Left renal cortex interstitium (tissue), 4 donors: ENCODE results near the gene DHX9. TPM values are rescaled to one million over a fixed set of nuclear protein-coding genes. Genes with fewer than 3 reads are reported as not detected.

Experiments used
- DNase-seq, 4 donors: peaks; one replicate each; pipeline ENCODE4 v3.0.0-alpha.2; 2013; ENCODE audit warnings: low read depth in 4 of 4, low spot score in 2 of 4, missing footprints in 1 of 4
- polyA plus RNA-seq, 4 donors: library from polyadenylated mRNA; unstranded; fragments of 120-200 nt; gene quantifications; one replicate each; pipeline ENCODE4 v1.2.1, GENCODE V29; 2013; ENCODE audit not compliant: insufficient read length in 4 of 4

DHX9 gene
- polyA plus RNA-seq, 4 donors = 267 to 292 (median 279) TPM

DNA sequence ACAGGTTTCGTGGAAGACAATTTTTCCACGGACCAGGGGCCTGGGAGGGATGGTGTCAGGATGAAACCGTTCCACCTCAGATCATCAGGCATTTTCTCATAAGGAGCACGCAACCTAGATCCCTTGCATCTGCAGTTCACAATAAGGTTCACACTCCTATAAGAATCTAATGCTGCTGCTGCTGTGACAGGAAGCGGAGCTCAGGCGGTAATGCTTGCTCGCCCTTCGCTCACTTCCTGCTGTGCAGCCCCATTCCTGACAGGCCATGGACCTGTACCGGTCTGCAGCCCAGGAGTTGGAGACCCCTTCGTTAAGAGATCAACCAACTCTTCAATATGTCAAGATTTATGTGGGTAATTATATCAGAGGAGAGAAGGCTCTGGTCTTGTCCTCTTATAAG, 3.3 kb upstream of the DHX9 start:
- no peak for DNase-seq

DNA sequence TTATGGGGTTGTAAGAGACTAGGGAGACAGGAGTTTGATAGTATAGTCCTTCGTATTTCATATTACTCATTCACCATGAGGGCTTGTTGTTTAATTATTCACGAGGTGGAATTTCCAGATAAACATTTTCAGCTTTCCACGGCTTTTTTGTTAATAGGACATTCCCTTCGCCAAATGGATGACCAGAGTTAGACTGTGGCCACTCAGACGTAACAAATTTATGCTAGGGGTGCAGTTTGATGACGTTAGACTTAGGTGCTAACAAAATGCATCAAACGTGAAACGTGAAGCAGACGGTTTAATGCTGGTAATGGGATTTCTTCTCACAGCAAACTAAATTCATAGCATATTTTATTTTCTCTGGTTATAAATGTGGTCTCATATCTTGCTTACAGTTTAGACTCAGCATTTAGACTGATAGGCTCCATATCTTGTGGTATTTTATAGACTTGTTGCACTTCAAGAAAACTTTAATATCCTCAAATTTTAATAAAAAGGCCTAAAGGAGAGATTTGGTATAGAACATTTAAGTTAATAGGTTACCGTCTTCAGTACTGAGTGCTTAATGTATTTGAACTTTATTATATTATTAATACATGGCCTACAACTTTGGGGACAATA, 2.3 kb downstream of the DHX9 start:
- DNase-seq = peak in 3 of 4 donors; percentile 11 to 33 (median 13)

DNA sequence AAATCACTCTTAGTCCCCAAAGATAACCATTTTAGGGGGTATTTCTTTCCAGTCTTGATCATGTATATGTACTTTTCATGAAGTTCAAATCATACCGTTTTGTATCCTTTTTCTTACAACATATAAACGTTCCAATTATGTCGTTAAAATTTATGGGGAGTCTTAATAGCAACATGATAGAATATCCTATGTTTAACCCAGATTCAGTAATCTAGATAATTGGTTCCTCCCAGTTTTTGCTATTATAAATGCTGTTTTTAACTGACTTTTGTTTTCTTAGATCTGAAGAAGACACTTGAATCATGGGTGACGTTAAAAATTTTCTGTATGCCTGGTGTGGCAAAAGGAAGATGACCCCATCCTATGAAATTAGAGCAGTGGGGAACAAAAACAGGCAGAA, 3.1 kb downstream of the DHX9 start:
- DNase-seq = no peak

DNA sequence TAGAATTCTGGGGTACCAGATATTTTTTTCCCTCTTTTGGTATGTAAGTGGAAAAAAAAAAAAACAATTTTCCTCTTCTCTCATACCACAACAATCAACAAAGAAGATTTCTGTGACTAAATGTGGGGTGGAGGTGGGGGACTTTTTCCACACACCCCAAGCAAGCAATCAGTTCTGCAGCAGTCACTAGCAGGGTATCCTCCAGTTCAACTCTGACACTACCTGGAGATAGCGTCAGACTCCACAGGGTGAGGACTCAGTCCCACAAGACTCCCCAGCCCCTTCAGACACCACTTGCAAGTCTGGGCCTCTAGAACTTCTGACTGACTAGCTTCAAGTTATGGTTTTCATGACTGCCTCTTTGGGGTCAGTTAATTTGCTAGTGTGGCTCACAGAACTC, 6.2 kb downstream of the DHX9 start:
- DNase-seq = no peak

DNA sequence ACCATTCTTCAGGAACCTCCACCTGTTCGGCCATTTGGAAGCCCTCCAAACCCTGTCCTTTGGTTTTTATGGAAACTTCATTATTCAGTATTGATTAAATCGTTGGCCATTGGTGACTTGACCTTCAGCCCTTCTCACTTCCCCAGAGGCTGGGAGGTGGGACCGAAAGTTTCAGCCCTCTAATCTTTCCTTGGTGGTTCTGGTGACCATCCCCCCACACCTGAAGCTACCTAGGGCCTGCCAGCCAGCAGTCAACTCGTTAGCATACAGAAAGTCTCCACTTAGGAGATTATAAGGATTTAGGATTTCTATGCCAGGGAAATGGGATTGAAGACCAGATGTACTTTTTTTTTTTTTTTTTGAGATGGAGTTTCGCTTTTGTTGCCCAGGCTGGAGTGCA, 6.7 kb downstream of the DHX9 start:
- DNase-seq = no peak

DNA sequence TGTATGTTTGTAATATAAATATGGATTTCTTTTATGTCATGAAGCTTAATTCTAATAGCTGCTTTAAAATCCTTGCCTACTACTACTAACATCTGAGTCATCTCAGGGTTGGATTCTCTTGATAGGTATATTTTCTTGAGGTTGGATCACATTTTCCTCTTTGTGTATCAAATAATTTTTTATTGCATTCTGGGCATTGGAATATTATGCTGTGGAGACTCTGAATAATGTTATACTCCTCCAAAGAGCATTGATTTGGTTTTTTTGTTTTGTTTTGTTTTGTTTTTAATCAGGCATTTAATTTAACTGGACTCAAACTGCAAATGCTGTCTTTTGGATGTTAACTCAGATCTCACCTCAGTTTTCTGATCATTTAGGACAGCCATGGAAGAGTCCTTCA, 8.0 kb downstream of the DHX9 start:
- no peak for DNase-seq

DNA sequence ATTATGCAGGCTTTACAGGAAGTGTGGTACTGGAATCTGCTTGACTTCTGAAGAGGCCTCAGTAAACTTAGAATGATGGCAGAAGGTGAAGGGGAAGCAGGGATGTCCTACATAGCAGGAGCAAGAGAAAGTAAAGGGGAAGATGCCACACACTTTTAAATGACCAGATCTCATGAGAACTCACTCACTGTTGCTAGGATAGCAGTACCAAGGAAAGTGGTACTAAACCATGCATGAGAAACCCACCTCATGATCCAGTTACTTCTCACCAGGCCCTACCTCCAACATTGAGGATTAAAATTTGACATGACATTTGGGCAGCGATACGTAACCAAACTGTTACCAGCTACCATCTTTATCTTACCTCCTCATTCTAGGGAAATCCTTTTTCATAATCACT, 9.6 kb downstream of the DHX9 start:
- DNase-seq = no peak

DNA sequence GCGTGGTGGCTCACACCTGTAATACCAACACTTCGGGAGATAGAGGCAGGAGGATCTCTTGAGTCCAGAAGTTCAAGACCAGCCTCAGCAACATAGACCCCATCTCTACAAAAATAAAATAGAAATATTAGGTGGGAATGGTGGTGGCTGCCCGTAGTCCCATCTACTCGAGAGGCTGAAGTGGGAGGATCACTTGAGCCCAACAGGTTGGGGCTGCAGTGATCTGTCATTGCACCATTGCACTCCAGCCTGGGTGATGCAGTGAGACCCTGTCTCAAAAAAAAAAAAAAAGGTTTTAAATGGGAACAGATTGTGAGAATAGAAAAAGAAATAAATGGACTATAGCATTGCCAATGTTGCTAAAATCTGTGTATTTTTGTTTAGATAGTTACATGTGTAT, 11.2 kb downstream of the DHX9 start:
- DNase-seq = no peak

DNA sequence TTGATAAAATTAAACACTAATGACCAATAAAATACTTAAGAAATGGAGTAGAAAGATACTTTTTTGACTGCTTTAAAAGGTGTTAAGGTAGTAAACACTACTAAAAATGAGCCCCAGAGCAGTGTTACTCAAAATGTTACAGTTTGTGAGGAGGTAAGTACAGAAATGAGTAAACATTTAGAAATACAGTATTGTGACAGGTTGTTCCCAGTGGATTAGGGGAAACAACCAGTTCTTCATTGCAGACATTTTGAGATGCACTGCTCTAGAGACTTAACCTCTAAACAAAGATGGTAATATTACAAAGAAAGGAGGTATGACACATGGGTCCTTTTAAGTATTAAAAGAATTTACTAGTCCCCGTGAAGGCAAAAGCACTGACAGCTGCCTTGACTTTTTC, 12.7 kb downstream of the DHX9 start:
- DNase-seq = no peak

DNA sequence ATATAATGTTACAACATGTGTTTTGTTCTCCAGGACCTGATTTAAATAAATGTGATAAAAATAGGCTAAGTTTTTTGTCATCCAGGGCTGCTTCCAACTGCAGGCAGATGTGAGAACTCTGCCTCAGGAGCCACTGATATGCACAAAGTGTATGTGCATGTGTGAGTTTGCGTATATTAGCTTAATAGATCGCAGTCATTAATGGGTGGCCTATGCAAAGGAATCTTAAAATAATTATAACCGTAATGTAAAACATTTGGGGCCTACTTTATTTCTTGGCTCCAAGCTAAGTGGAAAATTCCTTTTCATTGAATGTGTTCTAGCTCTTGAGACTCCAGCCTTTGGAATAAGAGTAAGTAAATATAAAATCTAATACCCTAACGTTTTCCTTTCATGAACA, 16.8 kb downstream of the DHX9 start:
- DNase-seq = no peak

DNA sequence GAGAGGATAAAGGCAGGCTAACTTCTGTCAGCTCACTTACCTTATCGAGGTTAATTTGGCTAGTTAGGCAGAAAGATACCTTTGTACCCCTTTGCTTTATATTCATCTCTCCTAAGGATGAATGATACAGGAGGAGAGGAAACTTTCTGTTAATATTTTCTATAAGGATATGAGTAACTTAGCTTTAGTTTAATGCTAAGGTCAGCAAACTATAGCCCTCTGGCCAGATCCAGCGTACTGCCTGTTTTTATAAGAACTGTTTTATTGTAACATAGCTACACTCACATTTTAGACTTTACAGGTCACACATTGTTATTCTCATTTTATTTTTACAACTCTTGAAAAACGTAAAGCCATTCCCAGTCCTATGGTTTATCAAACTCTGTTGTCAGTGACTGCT, 18.1 kb downstream of the DHX9 start:
- no peak for DNase-seq

DNA sequence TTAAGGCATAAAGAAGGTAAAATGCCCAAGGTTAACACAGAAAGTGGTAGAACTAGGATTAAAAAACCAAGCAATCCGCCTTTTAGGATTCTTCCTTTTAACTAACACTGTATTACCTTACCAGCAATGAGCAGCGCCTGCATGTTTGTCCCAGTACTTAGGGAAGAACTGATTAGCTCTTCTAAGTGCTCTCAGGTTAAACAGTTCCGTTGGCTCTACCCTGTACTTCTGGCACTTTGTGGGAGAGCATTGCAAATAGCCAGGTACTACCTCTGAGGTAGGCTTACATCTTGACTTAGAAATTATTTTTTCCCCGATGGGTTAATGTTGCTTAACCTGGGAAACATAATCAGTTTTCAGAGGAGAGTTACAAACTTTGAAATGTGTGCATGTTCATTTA, 21.5 kb downstream of the DHX9 start:
- DNase-seq = no peak

DNA sequence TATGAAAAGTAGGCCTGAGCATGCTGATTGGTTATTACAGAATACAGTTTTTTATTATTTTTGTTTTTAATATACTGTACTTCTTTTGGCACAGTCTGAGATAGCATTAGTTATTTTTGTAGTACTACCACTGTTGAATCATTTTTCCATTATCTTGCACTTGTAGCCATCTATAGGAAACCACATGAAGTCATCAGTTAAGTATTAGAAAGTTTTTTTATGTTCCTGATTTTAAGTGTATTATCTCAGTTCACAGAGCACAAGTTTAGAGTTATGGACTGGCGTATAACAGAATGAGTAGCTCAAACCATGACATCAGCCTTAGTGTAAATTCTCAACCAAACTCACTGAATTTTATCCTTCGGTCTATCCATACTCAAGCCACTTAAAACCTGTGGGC, 22.8 kb downstream of the DHX9 start:
- no peak for DNase-seq

DNA sequence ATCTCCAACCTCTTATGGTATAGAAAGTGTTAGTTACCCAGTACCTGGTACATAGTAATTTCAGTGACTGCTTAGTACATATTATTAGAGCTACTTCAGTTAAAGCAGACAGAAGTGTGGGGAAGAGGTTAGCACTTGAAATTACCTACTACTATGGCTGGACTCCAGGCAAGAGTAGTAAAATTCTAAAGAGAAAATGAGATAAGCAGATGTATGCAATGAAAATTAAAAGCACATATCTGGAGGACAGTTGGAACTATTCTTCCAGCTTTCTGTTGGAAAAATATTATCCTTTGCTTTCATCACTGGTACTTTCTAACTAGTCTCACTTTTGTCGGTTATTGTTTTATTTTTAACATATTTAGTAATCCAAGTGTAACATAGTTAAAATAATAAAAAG, 23.7 kb downstream of the DHX9 start:
- no peak for DNase-seq

DNA sequence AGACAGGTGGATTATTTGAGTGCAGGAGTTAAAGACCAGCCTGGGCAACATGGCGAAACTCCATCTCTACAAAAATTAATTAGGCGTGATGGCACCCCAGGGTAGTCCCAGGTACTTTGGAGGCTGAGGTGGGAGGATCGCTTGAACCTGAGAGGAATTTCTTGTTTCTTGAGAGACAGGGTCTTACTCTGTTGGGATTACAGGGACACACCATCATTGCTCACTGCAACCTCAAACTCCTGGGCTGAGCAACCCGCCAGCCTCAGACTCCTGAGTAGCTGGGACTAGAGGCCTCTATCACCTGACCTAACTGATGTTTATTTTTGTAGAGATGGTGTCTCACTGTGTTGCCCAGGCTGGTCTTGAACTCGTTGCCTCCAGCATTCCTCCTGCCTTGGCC, 24.8 kb downstream of the DHX9 start:
- no peak for DNase-seq

DNA sequence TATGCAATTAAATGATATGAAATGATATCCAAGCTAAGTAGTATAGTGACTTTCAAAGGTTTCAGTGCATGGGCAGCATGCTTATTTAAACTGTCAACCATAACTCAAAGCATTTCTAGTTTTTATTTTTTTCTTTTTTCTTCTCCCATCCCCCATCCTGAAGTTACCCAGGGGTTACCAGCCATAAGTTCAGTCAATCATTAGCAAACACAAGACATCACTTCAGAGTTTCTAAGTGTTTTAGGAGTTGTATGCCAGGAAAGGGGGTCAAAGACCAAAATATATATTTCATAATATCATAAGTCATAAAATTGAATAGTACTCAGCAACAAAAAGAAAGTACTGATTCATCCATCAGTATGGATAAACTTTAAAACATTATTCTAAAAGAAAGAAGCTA, 28.7 kb downstream of the DHX9 start:
- no peak for DNase-seq

DNA sequence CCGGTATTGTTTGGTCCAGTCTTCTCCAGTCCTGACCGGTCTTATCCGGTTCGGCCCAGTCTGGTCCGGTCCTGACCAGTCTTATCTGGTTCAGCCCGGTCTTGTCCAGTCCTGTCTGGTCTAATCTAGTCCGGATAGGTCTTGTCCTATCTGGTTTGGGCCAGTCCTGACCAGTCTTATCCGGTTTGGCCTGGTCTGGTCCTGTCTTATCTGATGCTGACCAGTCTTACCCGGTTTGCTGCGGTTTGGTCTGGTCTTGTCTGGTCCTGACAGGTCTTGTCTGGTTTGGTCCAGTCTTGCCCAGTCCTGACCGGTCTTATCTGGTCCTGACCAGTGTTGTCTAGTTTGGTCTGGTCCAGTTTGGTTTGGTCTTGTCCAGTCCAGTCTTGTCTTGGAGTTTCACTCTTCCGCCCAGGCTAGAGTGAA, 30.1 kb downstream of the DHX9 start:
- DNase-seq = no peak

DNA sequence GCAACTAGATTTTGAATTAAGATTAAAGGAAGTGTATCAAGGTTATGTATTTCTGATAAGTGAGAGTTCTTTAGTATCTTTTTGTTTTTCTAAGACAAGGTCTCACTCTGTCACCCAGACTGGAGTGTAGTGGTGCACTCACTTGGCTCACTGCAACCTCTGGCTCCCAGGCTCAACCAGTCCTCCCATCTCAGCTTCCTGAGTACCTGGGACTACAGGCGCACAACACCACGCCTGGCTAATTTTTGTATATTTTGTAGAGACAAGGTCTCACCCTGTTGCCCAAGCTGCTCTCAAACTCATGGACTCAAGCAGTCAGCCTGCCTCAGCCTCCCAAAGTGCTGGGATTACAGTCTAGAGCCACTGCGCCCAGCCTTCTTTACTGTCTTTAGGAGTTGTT, 33.7 kb downstream of the DHX9 start:
- no peak for DNase-seq

DNA sequence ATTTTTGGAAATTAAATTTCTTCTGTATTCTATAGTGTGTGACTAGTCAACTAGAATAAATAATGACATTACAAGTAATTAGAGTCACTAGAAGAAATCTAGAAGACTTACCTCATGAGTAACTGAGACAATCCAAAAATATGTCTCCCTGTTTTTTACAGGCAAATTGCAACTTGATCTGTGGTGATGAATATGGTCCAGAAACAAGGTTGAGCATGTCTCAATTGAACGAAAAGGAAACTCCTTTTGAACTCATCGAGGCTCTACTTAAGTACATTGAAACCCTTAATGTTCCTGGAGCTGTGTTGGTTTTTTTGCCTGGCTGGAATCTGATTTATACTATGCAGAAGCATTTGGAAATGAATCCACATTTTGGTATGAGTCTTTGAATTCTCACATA, 36.7 kb downstream of the DHX9 start:
- no peak for DNase-seq

DNA sequence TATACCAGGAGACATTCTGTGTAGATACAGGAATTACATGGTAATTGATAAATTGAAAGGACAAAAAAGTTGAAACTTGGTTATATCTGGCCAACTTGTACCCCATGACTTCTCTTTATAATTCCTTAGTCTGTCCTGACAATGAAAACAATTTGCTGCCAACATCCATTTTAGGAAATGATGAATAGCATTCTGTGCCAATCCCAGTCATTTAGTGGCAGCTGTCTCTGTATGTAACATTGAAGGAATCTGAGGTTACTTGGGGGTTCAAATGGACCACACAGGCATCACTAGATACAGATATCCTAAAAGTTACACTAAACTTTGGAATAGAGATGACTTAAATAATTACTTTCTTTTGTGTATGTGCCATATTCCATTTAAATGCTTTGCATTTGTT, 38.2 kb downstream of the DHX9 start:
- DNase-seq = no peak

DNA sequence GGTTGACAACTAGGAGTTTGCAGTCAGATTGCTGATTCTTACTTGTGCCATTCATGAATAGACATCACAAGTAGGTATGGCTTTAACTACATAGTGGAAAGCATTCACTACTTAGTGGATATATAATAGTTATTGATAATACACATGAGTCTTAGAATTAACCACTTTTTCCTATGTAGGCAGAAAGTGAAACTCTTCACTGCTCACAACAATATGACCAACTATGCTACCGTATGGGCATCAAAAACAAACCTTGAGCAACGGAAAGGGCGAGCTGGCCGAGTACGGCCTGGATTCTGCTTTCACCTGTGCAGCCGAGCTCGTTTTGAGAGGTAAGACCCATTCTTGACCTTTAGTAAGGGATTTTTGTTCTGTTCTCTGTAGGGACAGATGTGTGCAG, 38.7 kb downstream of the DHX9 start:
- no peak for DNase-seq

DNA sequence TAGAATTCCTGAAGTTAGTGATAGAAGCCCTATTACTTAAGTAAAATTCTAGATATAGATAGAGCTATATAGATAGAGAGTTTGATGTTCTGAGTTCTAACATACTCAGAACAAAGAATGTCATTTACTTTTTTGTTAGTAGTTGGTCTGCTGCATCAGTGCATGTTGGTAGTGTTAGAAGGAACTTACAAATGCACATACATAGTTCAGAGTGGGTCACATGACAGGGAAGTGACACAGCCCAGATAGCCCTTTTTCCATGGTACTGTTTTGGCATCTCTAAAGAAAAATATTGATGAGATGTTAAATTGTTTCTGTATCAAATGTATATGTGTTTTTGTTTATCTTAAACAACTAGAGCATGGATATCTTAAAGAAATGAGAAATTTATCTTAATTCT, 45.7 kb downstream of the DHX9 start:
- no peak for DNase-seq

DNA sequence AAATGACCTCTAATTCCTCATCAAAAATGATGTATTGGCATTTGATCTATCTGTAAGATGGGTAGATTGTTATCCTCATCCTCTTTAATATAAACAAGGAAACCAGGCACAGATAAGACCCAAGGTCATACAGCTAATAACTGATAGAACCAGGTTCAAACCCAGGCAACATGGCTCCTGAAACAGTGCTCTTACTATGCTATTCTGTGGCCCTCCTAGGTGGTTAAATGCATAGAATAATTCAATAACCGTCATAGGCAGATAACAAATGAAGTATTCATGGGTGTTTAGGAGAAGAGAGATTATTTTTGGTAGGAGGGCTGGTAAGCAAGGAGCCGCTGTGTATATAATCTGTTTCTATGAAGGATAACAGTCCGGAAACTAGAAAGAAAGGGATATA, 46.4 kb downstream of the DHX9 start:
- no peak for DNase-seq
